Liver (tissue), 9 donors: ENCODE data around the gene SPECC1. TPM values are rescaled to one million over a fixed set of nuclear protein-coding genes. Genes with fewer than 3 reads are reported as not detected.

Source experiments
- DNase-seq: peaks from one replicate; pipeline ENCODE4 v3.0.0-alpha.2; 2017; ENCODE audit warnings: low spot score
- H3K27ac ChIP-seq, 2 donors: one replicate each; pipeline ENCODE4 v1.7.0; 2013; ENCODE audit warnings: inconsistent platforms in 2 of 2, low read length in 2 of 2, control low read depth in 1 of 2, low read depth in 1 of 2, mild to moderate bottlenecking in 1 of 2
- H3K27me3 ChIP-seq, 4 donors: one replicate each; pipeline versions ENCODE4 v1.6.1 to v1.7.0; 2013; ENCODE audit warnings: low read length in 3 of 4, inconsistent platforms in 1 of 4, mild to moderate bottlenecking in 1 of 4, moderate library complexity in 1 of 4; ENCODE audit not compliant: control insufficient read depth in 4 of 4, insufficient read depth in 4 of 4
- H3K36me3 ChIP-seq, 4 donors: one replicate each; pipeline versions ENCODE4 v1.6.1 to v1.7.0; 2013; ENCODE audit warnings: low read length in 3 of 4, mild to moderate bottlenecking in 3 of 4, low read depth in 1 of 4, moderate library complexity in 1 of 4; ENCODE audit not compliant: control insufficient read depth in 4 of 4, insufficient read depth in 3 of 4
- H3K4me1 ChIP-seq, 4 donors: one replicate each; pipeline versions ENCODE4 v1.6.1 to v1.7.0; 2013; ENCODE audit warnings: low read length in 3 of 4, mild to moderate bottlenecking in 3 of 4, moderate library complexity in 1 of 4; ENCODE audit not compliant: control insufficient read depth in 4 of 4, insufficient read depth in 4 of 4
- H3K4me3 ChIP-seq, 3 donors: one replicate each; pipeline versions ENCODE4 v1.6.1 to v1.7.0; 2013; ENCODE audit warnings: low read length in 3 of 3, control low read depth in 1 of 3, low read depth in 1 of 3, mild to moderate bottlenecking in 1 of 3
- H3K9ac ChIP-seq, 2 donors: one replicate each; pipeline ENCODE4 v1.7.0; 2013; ENCODE audit warnings: low read length in 2 of 2, mild to moderate bottlenecking in 2 of 2, moderate library complexity in 2 of 2, control low read depth in 1 of 2, low read depth in 1 of 2
- H3K9me3 ChIP-seq, 4 donors: one replicate each; pipeline versions ENCODE4 v1.6.1 to v1.7.0; 2013; ENCODE audit warnings: low read length in 3 of 4; ENCODE audit not compliant: control insufficient read depth in 4 of 4
- ATF3 ChIP-seq: IDR thresholded peaks from 2 replicates; pipeline ENCODE4 v1.6.1; 2016; ENCODE audit warnings: antibody characterized with exemption
- CTCF ChIP-seq: fragments of 150-350 bp; IDR thresholded peaks from 2 replicates; pipeline ENCODE4 v1.5.1; 2017; ENCODE audit warnings: improper control_type of control experiment, low read depth, low read length; ENCODE audit not compliant: missing input control
- EGR1 ChIP-seq, 2 donors: IDR thresholded peaks; 2 replicates each; pipeline ENCODE4 v1.6.1; 2016 to 2018; ENCODE audit warnings: antibody characterized with exemption in 2 of 2, low read depth in 2 of 2
- FOXA1 ChIP-seq: IDR thresholded peaks from 2 replicates; pipeline ENCODE4 v1.6.1; 2016; ENCODE audit warnings: antibody characterized with exemption
- FOXA2 ChIP-seq: IDR thresholded peaks from 2 replicates; pipeline ENCODE4 v1.6.1; 2016; ENCODE audit warnings: antibody characterized with exemption
- GABPA ChIP-seq, 2 donors: IDR thresholded peaks in 1 of 2; conservative IDR thresholded peaks in 1 of 2; 2 replicates each; pipeline ENCODE4 v1.6.1; 2016; ENCODE audit warnings: antibody characterized with exemption in 2 of 2, mild to moderate bottlenecking in 1 of 2, moderate library complexity in 1 of 2
- HNF4A ChIP-seq, 2 donors: conservative IDR thresholded peaks; 2 replicates each; pipeline ENCODE4 v1.6.1; 2016; ENCODE audit warnings: antibody characterized with exemption in 2 of 2, mild to moderate bottlenecking in 2 of 2
- HNF4G ChIP-seq: IDR thresholded peaks from 2 replicates; pipeline ENCODE4 v1.6.1; 2016; ENCODE audit warnings: antibody characterized with exemption
- JUND ChIP-seq, 2 donors: IDR thresholded peaks; 2 replicates each; pipeline ENCODE4 v1.6.1; 2016; ENCODE audit warnings: antibody characterized with exemption in 2 of 2
- MAX ChIP-seq: IDR thresholded peaks from 2 replicates; pipeline ENCODE4 v1.6.1; 2016; ENCODE audit warnings: antibody characterized with exemption
- NR2F2 ChIP-seq: IDR thresholded peaks from 2 replicates; pipeline ENCODE4 v1.6.1; 2016; ENCODE audit warnings: antibody characterized with exemption
- RAD21 ChIP-seq, 2 donors: IDR thresholded peaks; 2 replicates each; pipeline ENCODE4 v1.6.1; 2016; ENCODE audit warnings: antibody characterized with exemption in 2 of 2, mild to moderate bottlenecking in 2 of 2
- REST ChIP-seq: IDR thresholded peaks from 2 replicates; pipeline ENCODE4 v1.6.1; 2016; ENCODE audit warnings: antibody characterized with exemption, mild to moderate bottlenecking
- RXRA ChIP-seq, 2 donors: IDR thresholded peaks; 2 replicates each; pipeline ENCODE4 v1.6.1; 2017 to 2018; ENCODE audit warnings: antibody characterized with exemption in 2 of 2, mild to moderate bottlenecking in 1 of 2
- SP1 ChIP-seq: IDR thresholded peaks from 2 replicates; pipeline ENCODE4 v1.6.1; 2018; ENCODE audit warnings: antibody characterized with exemption, mild to moderate bottlenecking
- TAF1 ChIP-seq: conservative IDR thresholded peaks from 2 replicates; pipeline ENCODE4 v1.6.1; 2016; ENCODE audit warnings: antibody characterized with exemption, mild to moderate bottlenecking
- YY1 ChIP-seq: IDR thresholded peaks from 2 replicates; pipeline ENCODE4 v1.6.1; 2016; ENCODE audit warnings: antibody characterized with exemption, mild to moderate bottlenecking
- ZBTB33 ChIP-seq: IDR thresholded peaks from 2 replicates; pipeline ENCODE4 v1.6.1; 2016; ENCODE audit warnings: antibody characterized with exemption
- WGBS: extraction: QIAGEN DNeasy Blood & Tissue Kit; methylation state at CpG from one replicate; pipeline ENCODE4 v1.1.7; 2013; 5-methylcytosine and 5-hydroxymethylcytosine counted together
- polyA plus RNA-seq, 2 donors: library from polyadenylated mRNA; stranded (reverse) in 1 of 2; unstranded in 1 of 2; fragments of 200-250 nt in 1 of 2; fragments of >200 nt in 1 of 2; fragmentation: Nextera tagmentation in 1 of 2; extraction: Ambion mirVana in 1 of 2; gene quantifications; one replicate each; pipeline versions ENCODE4 v1.2.1 to v1.2.3, GENCODE V29; 2013 to 2015
- total RNA-seq, 2 donors: library from RNA; depleted of rRNA; stranded (reverse); fragments of >200 nt; gene quantifications; one replicate each; pipeline ENCODE4 v1.2.3, GENCODE V29; 2014
- donor health status: healthy.
- donor health status: healthy.
- donor health status: healthy.
- donor health status: healthy.
- donor health status: healthy.

SPECC1 gene
- total and polyA plus RNA-seq, 4 donors, result 0.36 to 70.3 (median 1.8) TPM

- H3K27ac ChIP-seq, result no peak overlapping the region
- DNase-seq, result no peak
- no peak overlapping the region for H3K4me3 ChIP-seq
- H3K36me3 ChIP-seq, result no peaks in the 10 kb centered on the region
- WGBS, result 80% methylated on average over 8 of the region's 8 CpGs
- peaks cover 0 to 4% (median 0%) of the 10 kb centered on the region in 4 donors for H3K27me3 ChIP-seq
- TF ChIP-seq YY1, result no peak
- no peak for TF ChIP-seq REST
- no peak for TF ChIP-seq TAF1
- no peak for TF ChIP-seq ZBTB33
- TF ChIP-seq HNF4A (conservative IDR thresholded peaks at IDR 0.05), result no peak
- no peak for TF ChIP-seq FOXA1
- H3K9me3 ChIP-seq, result no peaks in the 10 kb centered on the region
- H3K4me1 ChIP-seq, result no peaks in the 10 kb centered on the region
- H3K9ac ChIP-seq, result no peak overlapping the region
Measured at GRCh38 chr17:20046629-20047028, 37.5 kb downstream of the SPECC1 start.

GRCh38 chr17:20051624-20052023 lies 42.5 kb downstream of the SPECC1 start:
- Histone ChIP-seq H3K9me3 (no peaks in the 10 kb centered on the region), H3K4me3 (no peak overlapping the region), H3K27me3 (peaks cover 0 to 3% (median 1%) of the 10 kb centered on the region in 4 donors), H3K36me3 (no peaks in the 10 kb centered on the region), H3K4me1 (no peaks in the 10 kb centered on the region), H3K27ac (no peak overlapping the region), H3K9ac (no peak overlapping the region)
- TF ChIP-seq SP1 (no peak), HNF4G (no peak), ATF3 (no peak), REST (no peak), CTCF (no peak), RAD21 (IDR thresholded peaks at IDR 0.05) (no peak), GABPA (IDR thresholded peaks at IDR 0.05 in 1 of 2, conservative IDR thresholded peaks at IDR 0.05 in 1 of 2) (no peak), TAF1 (no peak), FOXA1 (no peak), JUND (IDR thresholded peaks at IDR 0.05) (no peak), RXRA (IDR thresholded peaks at IDR 0.05) (no peak), MAX (no peak), YY1 (no peak), ZBTB33 (no peak), FOXA2 (no peak), NR2F2 (no peak), EGR1 (IDR thresholded peaks at IDR 0.05; ENCODE audit: low read depth in 2 of 2) (no peak), HNF4A (conservative IDR thresholded peaks at IDR 0.05) (no peak)
- WGBS, result 87% methylated on average over 2 of the region's 2 CpGs
- no peak for DNase-seq
